WERI-Rb-1 (cell line): Measurements from ENCODE around the gene SIK2.

Experiments
- DNase-seq: peaks from one replicate; pipeline ENCODE4 v3.0.0-alpha.2; 2020
- H3K27ac ChIP-seq: fragments of 250-450 bp; sonication (Bioruptor Pico); 2 replicates; pipeline ENCODE4 v1.5.1; 2020; ENCODE audit warnings: mild to moderate bottlenecking, moderate library complexity
- H3K27me3 ChIP-seq: fragments of 250-450 bp; sonication (Bioruptor Pico); 2 replicates; pipeline ENCODE4 v1.5.1; 2021; ENCODE audit warnings: mild to moderate bottlenecking, low read depth, moderate library complexity; ENCODE audit not compliant: insufficient read depth, severe bottlenecking
- H3K36me3 ChIP-seq: fragments of 250-450 bp; sonication (Bioruptor Pico); 2 replicates; pipeline ENCODE4 v1.5.1; 2020; ENCODE audit warnings: mild to moderate bottlenecking, moderate library complexity
- H3K4me3 ChIP-seq: 2 replicates; pipeline ENCODE4 v1.5.1; 2011; ENCODE audit warnings: low read depth, mild to moderate bottlenecking, control low read depth, low read length
- H3K9me3 ChIP-seq: fragments of 250-450 bp; sonication (Bioruptor Pico); 2 replicates; pipeline ENCODE4 v1.5.1; 2021; ENCODE audit warnings: mild to moderate bottlenecking, moderate library complexity; ENCODE audit not compliant: severe bottlenecking
- TF ChIP-seq, protein P1 (sequence below): IDR thresholded peaks from 2 replicates; pipeline ENCODE4 v1.5.1; 2011; ENCODE audit warnings: low read depth, mild to moderate bottlenecking, control low read depth, inconsistent platforms, low read length

SIK2 gene

DNA sequence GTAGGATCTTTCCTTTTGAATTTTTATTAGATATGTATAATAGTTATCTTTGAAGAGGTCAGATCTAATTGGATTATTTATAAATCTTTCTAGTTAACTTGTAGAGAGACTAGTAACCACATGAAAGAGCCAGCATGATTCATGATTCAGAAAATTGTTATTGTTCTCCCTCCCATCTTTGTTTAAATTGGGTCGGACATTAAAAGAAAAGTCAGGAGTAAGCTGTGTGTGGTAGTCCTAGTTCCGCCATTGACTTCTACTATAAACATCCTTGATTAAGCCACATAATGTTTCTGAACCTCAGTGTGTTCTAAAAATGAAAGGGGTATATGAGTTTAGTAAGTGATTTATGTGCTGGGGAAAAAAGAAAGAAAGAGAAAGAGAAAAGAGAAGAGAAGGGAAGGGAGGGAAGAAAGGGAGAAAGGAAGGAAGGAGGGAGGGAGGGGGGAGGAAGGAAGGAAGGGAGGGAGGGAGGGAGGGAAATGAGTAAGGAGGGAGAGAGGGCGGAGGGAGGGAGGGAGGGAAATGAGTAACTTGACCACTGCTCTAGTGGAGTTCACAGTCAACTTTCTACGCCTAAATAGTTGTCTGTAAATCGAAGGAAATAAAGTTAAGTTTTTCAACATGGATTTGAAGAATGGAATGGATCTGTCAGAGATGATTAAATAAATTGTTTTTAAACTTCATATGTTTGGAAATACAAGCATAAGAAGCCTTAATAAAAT lies 32.9 kb downstream of the SIK2 start:
- Histone ChIP-seq H3K9me3 (no peaks in the 10 kb centered on the region), H3K4me3 (no peak overlapping the region), H3K27ac (no peak overlapping the region), H3K27me3 (no peaks in the 10 kb centered on the region), H3K36me3 (no peaks in the 10 kb centered on the region)
- DNase-seq, result no peak
- TF ChIP-seq, protein P1, sequence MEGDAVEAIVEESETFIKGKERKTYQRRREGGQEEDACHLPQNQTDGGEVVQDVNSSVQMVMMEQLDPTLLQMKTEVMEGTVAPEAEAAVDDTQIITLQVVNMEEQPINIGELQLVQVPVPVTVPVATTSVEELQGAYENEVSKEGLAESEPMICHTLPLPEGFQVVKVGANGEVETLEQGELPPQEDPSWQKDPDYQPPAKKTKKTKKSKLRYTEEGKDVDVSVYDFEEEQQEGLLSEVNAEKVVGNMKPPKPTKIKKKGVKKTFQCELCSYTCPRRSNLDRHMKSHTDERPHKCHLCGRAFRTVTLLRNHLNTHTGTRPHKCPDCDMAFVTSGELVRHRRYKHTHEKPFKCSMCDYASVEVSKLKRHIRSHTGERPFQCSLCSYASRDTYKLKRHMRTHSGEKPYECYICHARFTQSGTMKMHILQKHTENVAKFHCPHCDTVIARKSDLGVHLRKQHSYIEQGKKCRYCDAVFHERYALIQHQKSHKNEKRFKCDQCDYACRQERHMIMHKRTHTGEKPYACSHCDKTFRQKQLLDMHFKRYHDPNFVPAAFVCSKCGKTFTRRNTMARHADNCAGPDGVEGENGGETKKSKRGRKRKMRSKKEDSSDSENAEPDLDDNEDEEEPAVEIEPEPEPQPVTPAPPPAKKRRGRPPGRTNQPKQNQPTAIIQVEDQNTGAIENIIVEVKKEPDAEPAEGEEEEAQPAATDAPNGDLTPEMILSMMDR, result no peak

DNA sequence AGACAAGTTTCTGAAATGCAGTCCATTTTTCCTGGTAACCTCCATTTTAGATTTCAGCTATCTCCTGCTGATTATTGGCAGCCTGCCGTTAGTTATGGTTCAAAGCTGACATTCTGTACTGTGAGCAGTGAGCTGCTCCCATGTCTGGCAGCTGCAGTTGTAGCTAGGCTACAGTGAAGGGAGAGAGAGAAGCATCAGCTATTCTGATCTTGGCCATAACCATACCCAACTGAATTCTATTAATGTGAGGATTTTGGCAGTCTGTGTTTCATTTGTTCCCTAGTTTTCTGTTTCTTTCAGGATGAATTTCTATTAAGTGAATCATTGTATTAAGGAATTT lies 33.4 kb downstream of the SIK2 start:
- Histone ChIP-seq H3K9me3 (no peaks in the 10 kb centered on the region), H3K36me3 (no peaks in the 10 kb centered on the region), H3K27ac (no peak overlapping the region), H3K4me3 (no peak overlapping the region), H3K27me3 (no peaks in the 10 kb centered on the region)
- DNase-seq, result no peak
- TF ChIP-seq, protein P1, result no peak

DNA sequence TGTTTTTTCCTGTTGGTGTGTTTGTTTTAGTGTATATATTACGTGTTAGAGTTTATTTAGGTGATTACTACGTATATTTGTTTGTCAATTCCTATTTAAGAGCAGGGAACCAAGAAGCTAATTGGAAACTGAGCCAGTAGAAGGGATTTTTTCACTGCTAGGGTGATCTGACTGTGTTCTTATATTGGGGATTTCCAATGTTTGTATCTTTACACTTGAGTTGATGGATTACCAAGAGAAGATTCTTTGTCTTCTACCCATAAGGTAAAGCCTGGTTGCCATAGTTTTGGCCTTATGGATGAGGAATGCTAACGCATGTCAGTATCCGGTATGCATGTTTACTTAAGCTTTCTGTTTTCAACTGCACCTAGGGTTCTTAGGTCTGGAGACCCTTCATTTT lies 35.6 kb downstream of the SIK2 start:
- Histone ChIP-seq H3K36me3 (peaks cover 4% of the 10 kb centered on the region; the same call in 1 of the 2 replicates), H3K9me3 (no peaks in the 10 kb centered on the region), H3K4me3 (no peak overlapping the region), H3K27me3 (no peaks in the 10 kb centered on the region), H3K27ac (no peak overlapping the region)
- no peak for DNase-seq
- TF ChIP-seq, protein P1, result no peak

DNA sequence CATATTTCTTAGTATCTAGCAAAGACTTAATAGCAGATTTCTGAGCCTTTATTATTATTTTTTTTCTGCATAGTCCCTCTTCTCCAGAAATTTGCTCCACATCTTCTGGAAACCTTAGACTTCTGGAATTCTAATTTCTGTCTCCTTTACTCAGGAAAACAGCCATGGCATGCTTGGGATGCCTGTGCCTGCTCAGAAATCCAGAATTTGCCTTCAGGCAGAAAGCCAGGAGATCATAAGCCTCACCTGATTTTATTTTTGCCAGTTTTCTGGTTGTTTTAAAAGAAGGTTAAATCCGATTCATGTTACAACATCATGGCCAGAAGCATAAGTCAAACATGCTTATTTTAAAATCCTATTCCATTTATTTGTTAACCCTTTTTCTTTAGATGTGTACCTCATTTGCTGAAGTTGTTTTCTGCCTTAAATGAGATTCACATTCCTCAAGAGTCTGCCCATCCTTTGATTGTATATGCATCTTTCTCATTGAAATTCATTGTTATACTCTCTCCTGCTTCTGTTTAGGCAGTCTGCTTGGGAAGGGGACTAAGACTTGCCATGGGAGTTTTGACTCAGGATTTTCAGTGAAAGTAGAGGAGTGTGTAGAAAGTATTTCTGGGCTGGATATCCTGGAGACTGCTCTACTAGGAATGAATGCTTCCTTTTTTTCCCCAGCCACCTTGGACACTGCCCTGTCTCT lies 37.1 kb downstream of the SIK2 start:
- Histone ChIP-seq H3K9me3 (no peaks in the 10 kb centered on the region), H3K4me3 (no peak overlapping the region), H3K27ac (no peak overlapping the region), H3K27me3 (no peaks in the 10 kb centered on the region), H3K36me3 (peaks cover 4% of the 10 kb centered on the region; the same call in 1 of the 2 replicates)
- TF ChIP-seq, protein P1, result no peak
- DNase-seq, result no peak

DNA sequence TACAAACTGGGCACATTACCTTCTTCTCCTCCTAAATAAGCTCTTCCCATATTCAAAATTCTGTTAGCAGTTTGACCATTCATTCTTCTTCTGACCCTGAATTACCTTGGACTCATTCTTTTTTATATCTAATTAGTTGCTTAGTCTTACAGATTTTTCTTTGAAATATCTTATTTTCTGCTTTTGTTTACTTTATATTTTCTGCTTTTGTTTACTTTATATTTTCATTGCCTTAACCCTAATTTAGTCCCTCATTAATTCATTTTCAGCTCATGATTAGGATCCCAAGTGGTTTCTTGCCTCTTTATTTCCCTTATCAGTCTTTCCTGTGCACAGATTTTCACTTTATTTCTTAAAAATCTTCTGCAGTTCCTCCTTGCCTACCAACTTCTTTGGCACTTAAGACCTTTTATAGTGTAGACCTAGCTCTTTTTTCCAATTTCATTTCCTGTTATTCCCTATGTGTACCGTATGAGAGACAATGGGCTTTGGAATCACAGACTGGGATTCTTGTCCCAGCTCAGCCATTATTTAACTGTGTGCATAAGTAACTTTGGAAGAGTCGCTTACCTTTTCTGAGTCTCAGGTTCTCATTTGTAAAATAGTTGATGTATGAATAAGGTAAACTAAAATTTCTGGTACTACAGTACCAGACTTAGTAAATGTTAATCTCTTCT lies 39.2 kb downstream of the SIK2 start:
- no peak overlapping the region for H3K27ac ChIP-seq
- H3K27me3 ChIP-seq, result no peaks in the 10 kb centered on the region
- TF ChIP-seq, protein P1, result no peak
- H3K36me3 ChIP-seq, result peaks cover 4% of the 10 kb centered on the region; the same call in 1 of the 2 replicates
- H3K4me3 ChIP-seq, result no peak overlapping the region
- no peaks in the 10 kb centered on the region for H3K9me3 ChIP-seq
- DNase-seq, result no peak
